ENCODE data around the gene ZNF611.
A peak's percentile ranks its signal among the peaks of the same experiment; 100 is the strongest.
"Not testable (repeated sequence)": the region's sequence is repeated elsewhere in the genome, so short reads cannot be mapped to it uniquely, and the experiment has no call there.

Gene ZNF611

DNA sequence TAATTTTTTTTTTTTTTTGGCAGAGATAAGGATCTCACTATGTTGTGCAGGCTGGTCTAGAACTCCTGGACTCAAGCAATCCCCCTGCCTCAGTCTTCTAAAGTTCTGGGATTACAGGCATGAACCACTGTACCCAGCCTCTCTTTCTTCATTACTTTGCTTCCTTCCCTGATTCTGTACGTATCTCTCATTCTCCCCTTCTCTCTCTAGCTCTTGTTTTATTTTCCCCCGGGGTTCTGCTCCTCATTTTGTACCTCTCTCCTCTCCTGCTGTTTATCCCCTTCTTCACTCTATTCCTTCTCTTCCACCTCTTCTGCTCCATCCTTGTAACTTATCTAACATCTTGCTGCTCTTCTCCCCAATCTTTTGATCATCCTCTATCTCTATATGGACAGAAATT, 46.5 kb downstream of the ZNF611 start:
- no peak overlapping the region for H3K4me3 ChIP-seq (ENCODE audit: low read depth, low read length)
- TF ChIP-seq, protein P1, sequence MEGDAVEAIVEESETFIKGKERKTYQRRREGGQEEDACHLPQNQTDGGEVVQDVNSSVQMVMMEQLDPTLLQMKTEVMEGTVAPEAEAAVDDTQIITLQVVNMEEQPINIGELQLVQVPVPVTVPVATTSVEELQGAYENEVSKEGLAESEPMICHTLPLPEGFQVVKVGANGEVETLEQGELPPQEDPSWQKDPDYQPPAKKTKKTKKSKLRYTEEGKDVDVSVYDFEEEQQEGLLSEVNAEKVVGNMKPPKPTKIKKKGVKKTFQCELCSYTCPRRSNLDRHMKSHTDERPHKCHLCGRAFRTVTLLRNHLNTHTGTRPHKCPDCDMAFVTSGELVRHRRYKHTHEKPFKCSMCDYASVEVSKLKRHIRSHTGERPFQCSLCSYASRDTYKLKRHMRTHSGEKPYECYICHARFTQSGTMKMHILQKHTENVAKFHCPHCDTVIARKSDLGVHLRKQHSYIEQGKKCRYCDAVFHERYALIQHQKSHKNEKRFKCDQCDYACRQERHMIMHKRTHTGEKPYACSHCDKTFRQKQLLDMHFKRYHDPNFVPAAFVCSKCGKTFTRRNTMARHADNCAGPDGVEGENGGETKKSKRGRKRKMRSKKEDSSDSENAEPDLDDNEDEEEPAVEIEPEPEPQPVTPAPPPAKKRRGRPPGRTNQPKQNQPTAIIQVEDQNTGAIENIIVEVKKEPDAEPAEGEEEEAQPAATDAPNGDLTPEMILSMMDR (IDR thresholded peaks at IDR 0.05; ENCODE audit: low read depth, low read length), result no peak
- DNase-seq (ENCODE audit: low read depth, low spot score), result no peak
- in situ Hi-C loops (cut with HindIII; ENCODE audit: low sequenced_read_pairs), result no loop called here

GRCh38 chr19:52687684-52688083, 47.2 kb downstream of the ZNF611 start:
- no peak overlapping the region for H3K4me3 ChIP-seq (ENCODE audit: low read depth, low read length)
- DNase-seq (ENCODE audit: low read depth, low spot score), result no peak
- in situ Hi-C loops (cut with HindIII; ENCODE audit: low sequenced_read_pairs), result no loop called here
- TF ChIP-seq, protein P1 (IDR thresholded peaks at IDR 0.05; ENCODE audit: low read depth, low read length), result no peak

- in situ Hi-C loops (cut with HindIII; ENCODE audit: low sequenced_read_pairs), result no loop called here
- H3K4me3 ChIP-seq (ENCODE audit: low read depth, low read length), result no peak overlapping the region
Observed at GRCh38 chr19:52685811-52686210, 49.0 kb downstream of the ZNF611 start.

GRCh38 chr19:52681216-52681615, 53.6 kb downstream of the ZNF611 start:
- H3K4me3 ChIP-seq (ENCODE audit: low read depth, low read length); DNase-seq (ENCODE audit: low read depth, low spot score); in situ Hi-C loops (cut with HindIII; ENCODE audit: low sequenced_read_pairs): not testable (repeated sequence)

More at GRCh38 chr19:52685811-52686210, 49.0 kb downstream of the ZNF611 start:
- no peak for DNase-seq (ENCODE audit: low read depth, low spot score)
- TF ChIP-seq, protein P1 (IDR thresholded peaks at IDR 0.05; ENCODE audit: low read depth, low read length), result no peak

DNA sequence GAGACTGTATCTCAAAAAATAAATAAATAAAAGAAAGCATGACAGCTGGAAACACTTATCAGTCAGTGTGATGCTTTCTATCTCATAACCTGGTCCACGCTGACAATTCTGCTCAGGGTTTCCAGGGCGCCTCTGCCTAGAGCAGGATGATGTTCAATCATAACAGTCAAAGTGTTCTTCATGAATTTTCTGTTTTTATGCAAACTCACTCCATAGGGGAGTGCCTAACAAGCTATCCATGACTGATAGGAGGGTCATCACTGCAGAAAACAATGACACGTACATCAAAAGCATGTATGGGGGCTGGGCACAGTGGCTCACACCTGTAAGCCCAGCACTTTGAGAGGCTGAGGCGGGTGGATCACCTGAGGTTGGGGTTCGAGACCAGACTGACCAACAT, 55.2 kb downstream of the ZNF611 start:
- no peak for DNase-seq (ENCODE audit: low read depth, low spot score)
- TF ChIP-seq, protein P1 (IDR thresholded peaks at IDR 0.05; ENCODE audit: low read depth, low read length), result no peak
- in situ Hi-C loops (cut with HindIII; ENCODE audit: low sequenced_read_pairs), result no loop called here
- no peak overlapping the region for H3K4me3 ChIP-seq (ENCODE audit: low read depth, low read length)

- DNase-seq (ENCODE audit: low read depth, low spot score), result peak; percentile 11
- H3K4me3 ChIP-seq (ENCODE audit: low read depth, low read length); in situ Hi-C loops (cut with HindIII; ENCODE audit: low sequenced_read_pairs): not testable (repeated sequence)
Observed at GRCh38 chr19:52675239-52675638, 59.6 kb downstream of the ZNF611 start.

DNA sequence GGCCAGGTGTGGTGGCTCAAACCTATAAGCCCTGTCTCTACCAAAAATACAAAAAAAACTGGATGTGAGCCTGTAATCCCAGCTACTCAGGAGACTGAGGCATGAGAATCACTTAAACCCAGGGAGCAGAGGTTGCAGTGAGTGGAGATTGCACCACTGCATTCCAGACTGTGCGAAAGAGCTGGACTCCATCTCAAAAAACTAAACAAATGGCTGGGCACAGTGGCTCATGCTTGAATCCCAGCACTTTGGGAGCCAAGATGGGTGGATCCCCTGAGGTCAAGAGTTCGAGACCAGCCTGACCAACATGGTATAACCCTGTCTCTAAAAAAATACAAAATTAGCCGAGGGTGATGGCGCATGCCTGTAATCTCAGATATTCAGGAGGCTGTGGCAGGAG, 61.8 kb downstream of the ZNF611 start:
- no peak for DNase-seq (ENCODE audit: low read depth, low spot score)
- H3K4me3 ChIP-seq (ENCODE audit: low read depth, low read length), result no peak overlapping the region
- TF ChIP-seq, protein P1 (IDR thresholded peaks at IDR 0.05; ENCODE audit: low read depth, low read length), result no peak
- in situ Hi-C loops (cut with HindIII; ENCODE audit: low sequenced_read_pairs), result no loop called here

DNA sequence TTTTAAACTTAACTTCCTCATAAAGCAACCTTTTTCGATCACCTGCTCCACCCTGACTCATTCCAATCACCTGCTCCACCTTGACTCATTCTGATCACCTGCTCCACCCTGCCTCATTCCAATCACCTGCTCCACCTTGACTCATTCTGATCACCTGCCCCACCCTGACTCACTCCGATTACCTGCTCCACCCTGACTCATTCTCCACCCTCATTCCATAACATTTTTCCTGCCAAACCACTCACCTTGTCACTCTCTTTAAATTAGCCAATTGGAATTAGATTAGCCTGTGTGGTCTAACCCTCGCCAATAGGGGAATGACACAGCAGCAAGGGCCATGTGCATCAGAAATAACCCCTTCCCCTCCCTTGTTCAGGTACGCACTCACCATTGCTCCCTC, 64.8 kb downstream of the ZNF611 start:
- H3K4me3 ChIP-seq (ENCODE audit: low read depth, low read length), result no peak overlapping the region
- TF ChIP-seq, protein P1 (IDR thresholded peaks at IDR 0.05; ENCODE audit: low read depth, low read length), result no peak

More for the DNA sequence above, 64.8 kb downstream of the ZNF611 start:
- in situ Hi-C loops (cut with HindIII; ENCODE audit: low sequenced_read_pairs), result no loop called here
- no peak for DNase-seq (ENCODE audit: low read depth, low spot score)
